GM12878 (cell line): ENCODE measurements around the gene TLX2. TPM values are rescaled to one million over a fixed set of nuclear protein-coding genes. Genes with fewer than 3 reads are reported as not detected.

Source experiments
- CHD2 ChIP-seq: IDR thresholded peaks from 2 replicates; pipeline ENCODE4 v1.6.1; 2011; ENCODE audit warnings: low read depth, low read length, improper control_type of control experiment, borderline replicate concordance
- EGR1 ChIP-seq, 2 experiments: IDR thresholded peaks; 1 replicate in 1 of 2; 2 replicates in 1 of 2; pipeline ENCODE4 v1.6.1; 2011 to 2012; ENCODE audit warnings: low read depth in 2 of 2, low read length in 2 of 2, borderline replicate concordance in 1 of 2, mild to moderate bottlenecking in 1 of 2, moderate library complexity in 1 of 2
- MEF2B ChIP-seq: fragments of 450-650 bp; IDR thresholded peaks from 2 replicates; pipeline ENCODE4 v1.6.1; 2018; ENCODE audit warnings: mild to moderate bottlenecking, moderate library complexity; ENCODE audit not compliant: partially characterized antibody, poor library complexity, severe bottlenecking
- NBN ChIP-seq: fragments of 450-650 bp; IDR thresholded peaks from 2 replicates; pipeline ENCODE4 v1.6.1; 2016
- POLR2AphosphoS5 ChIP-seq: IDR thresholded peaks from 2 replicates; pipeline ENCODE4 v1.6.1; 2011; ENCODE audit warnings: mild to moderate bottlenecking, low read length, inconsistent platforms
- polyA plus RNA-seq, 11 experiments: library from polyadenylated mRNA; depleted of rRNA in 4 of 11; unstranded in 6 of 11; stranded (reverse) in 5 of 11; fragments of >200 nt; fragmentation: Nextera tagmentation in 4 of 11; fragmentation: Illumina TruSeq in 1 of 11; extraction: Ambion mirVana in 4 of 11; extraction: Trizol in 1 of 11; gene quantifications; 1 replicate in 1 of 11; 2 replicates in 10 of 11; pipeline versions ENCODE4 v1.2.1 to v1.2.3, GENCODE V29; 2011 to 2016; ENCODE audit warnings: inconsistent platforms in 2 of 11, missing spikeins in 2 of 11, low read depth in 1 of 11
- total RNA-seq, 4 experiments: library from RNA; depleted of rRNA in 3 of 4; stranded (reverse); fragments of >200 nt in 3 of 4; fragmentation: Illumina TruSeq in 1 of 4; extraction: Trizol in 1 of 4; gene quantifications; 2 replicates each; pipeline versions ENCODE4 v1.2.1 to v1.2.3, GENCODE V29; 2013 to 2021
- TF ChIP-seq, protein P1 (sequence below): fragments of 450-650 bp; IDR thresholded peaks from 2 replicates; pipeline ENCODE4 v1.6.1; 2017; ENCODE audit warnings: mild to moderate bottlenecking

The TLX2 gene
- total and polyA plus RNA-seq, 10 of the 15 experiments (the other 5 are each of a cell fraction or from before 2014, with no cell fraction given) = 0.06 to 5.5 (median 3.6) TPM; not detected in 1

DNA sequence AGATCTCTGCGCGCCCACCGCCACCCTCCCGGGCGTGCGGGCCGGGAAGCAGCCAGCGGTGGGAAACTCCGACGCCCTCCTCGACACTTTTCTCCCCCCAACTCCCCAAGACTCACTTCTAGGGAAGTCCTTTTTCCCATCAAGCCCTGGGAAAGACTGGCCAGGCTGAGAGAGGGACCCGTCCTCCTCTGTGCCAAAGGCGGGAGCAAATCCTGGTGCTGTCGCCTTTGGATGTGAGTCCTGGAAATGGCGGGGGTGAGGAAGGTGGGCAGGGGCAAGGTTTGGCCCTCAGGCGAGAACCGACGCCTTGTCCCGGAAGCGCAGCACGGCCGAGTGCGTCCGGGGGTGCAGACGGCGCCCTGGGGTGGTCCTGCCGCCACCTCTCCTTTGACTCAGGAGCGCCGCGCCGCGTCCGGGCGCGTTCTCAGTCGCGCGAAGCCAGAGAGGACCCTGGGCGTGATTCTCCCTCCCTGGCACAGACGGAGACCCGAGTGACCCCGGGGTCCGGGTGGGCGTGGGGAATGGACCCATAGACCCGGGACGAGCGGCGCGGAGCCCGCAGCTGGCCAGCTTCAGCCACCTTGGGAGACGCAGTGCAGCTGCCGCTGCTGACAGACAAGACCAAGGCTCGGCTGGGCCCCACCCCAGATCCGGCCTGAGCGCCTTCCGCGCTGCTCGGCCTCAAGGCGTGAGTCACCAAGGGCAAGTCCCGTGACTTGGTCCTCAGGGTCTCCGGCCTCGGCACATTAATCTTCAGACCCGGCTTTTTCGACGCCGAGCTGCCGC, 11.3 kb upstream of the TLX2 start (continued):
- TF ChIP-seq NBN (no peak), EGR1 (IDR thresholded peaks at IDR 0.05; ENCODE audit: borderline replicate concordance in 1 of 2, low read depth in 2 of 2, low read length in 2 of 2) (peak in 1 of 2 experiments; percentile 21; a peak in 1 of 3 replicates), POLR2AphosphoS5 (peak; percentile 70; the same call in 1 of the 2 replicates), MEF2B (peak; percentile 18), CHD2 (no peak)
- TF ChIP-seq, protein P1, sequence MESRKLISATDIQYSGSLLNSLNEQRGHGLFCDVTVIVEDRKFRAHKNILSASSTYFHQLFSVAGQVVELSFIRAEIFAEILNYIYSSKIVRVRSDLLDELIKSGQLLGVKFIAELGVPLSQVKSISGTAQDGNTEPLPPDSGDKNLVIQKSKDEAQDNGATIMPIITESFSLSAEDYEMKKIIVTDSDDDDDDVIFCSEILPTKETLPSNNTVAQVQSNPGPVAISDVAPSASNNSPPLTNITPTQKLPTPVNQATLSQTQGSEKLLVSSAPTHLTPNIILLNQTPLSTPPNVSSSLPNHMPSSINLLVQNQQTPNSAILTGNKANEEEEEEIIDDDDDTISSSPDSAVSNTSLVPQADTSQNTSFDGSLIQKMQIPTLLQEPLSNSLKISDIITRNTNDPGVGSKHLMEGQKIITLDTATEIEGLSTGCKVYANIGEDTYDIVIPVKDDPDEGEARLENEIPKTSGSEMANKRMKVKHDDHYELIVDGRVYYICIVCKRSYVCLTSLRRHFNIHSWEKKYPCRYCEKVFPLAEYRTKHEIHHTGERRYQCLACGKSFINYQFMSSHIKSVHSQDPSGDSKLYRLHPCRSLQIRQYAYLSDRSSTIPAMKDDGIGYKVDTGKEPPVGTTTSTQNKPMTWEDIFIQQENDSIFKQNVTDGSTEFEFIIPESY = no peak
